RPMI7951 (cell line): ENCODE results near the gene ODF2. TPM values are rescaled to one million over a fixed set of nuclear protein-coding genes. Genes with fewer than 3 reads are reported as not detected.

ENCODE experiments used
- DNase-seq: peaks from one replicate; pipeline ENCODE4 v3.0.0-alpha.2; 2012; ENCODE audit warnings: low read depth
- total RNA-seq: library from RNA; depleted of rRNA; stranded (reverse); fragments of >200 nt; shearing (Covaris generic); gene quantifications from 2 replicates; pipeline ENCODE4 v1.2.3, GENCODE V29; 2014; rRNA removed

ODF2 gene
- total RNA-seq, 1 experiment from 2014 or later: 57.1 TPM

GRCh38 chr9:128526720-128527119 lies 70.9 kb downstream of the ODF2 start:
- DNase-seq: no peak

- DNase-seq: peak; percentile 44
Measured at GRCh38 chr9:128528445-128529160, 72.8 kb downstream of the ODF2 start.

- no peak for DNase-seq
Measured at GRCh38 chr9:128529191-128529590, 73.4 kb downstream of the ODF2 start.

- DNase-seq: no peak
Measured at GRCh38 chr9:128532581-128532980, 76.8 kb downstream of the ODF2 start.

- no peak for DNase-seq
Measured at GRCh38 chr9:128540634-128541360, 85.0 kb downstream of the ODF2 start.

- no peak for DNase-seq
Measured at GRCh38 chr9:128546504-128546903, 90.7 kb downstream of the ODF2 start.

GRCh38 chr9:128548876-128549275 lies 93.1 kb downstream of the ODF2 start:
- no peak for DNase-seq

- DNase-seq: no peak
Measured at GRCh38 chr9:128550226-128550625, 94.4 kb downstream of the ODF2 start.

Other genes with a start within 250 kb of the ODF2 start
- gene GOLGA2, start 180.0 kb upstream of the ODF2 start, total RNA-seq: 37.4 and 41.5 TPM in 2 replicates
- 63.6 and 68.2 TPM in 2 replicates for gene SWI5, start 179.7 kb upstream of the ODF2 start, total RNA-seq
- gene TRUB2, start 133.6 kb upstream of the ODF2 start, total RNA-seq: 9.3 and 14.4 TPM in 2 replicates
- gene COQ4, start 133.2 kb upstream of the ODF2 start, total RNA-seq: 39.4 and 43.6 TPM in 2 replicates
- 19.2 and 22.1 TPM in 2 replicates for gene SLC27A4, start 115.5 kb upstream of the ODF2 start, total RNA-seq
- 33.2 and 36.2 TPM in 2 replicates for gene URM1, start 84.6 kb upstream of the ODF2 start, total RNA-seq
- 70.6 and 72.0 TPM in 2 replicates for gene CERCAM, start 35.1 kb upstream of the ODF2 start, total RNA-seq
- gene GLE1, start 48.7 kb downstream of the ODF2 start, total RNA-seq: 29.3 and 30.6 TPM in 2 replicates
- gene SPTAN1, start 96.6 kb downstream of the ODF2 start, total RNA-seq: 102 and 116 TPM in 2 replicates
- gene DYNC2I2, start 200.8 kb downstream of the ODF2 start, total RNA-seq: 81.0 and 116 TPM in 2 replicates
- gene SET, start 233.2 kb downstream of the ODF2 start, total RNA-seq: 266 and 329 TPM in 2 replicates
- gene PKN3, start 246.5 kb downstream of the ODF2 start, total RNA-seq: 6.1 and 6.6 TPM in 2 replicates